ENCODE data around the gene SULT4A1. TPM values are rescaled to one million over a fixed set of nuclear protein-coding genes. Genes with fewer than 3 reads are reported as not detected.

The SULT4A1 gene
- total RNA-seq, 2 donors from 2014 or later = not detected

GRCh38 chr22:43851979-43852307, 10.4 kb downstream of the SULT4A1 start:
- Mint-ChIP-seq H3K27me3 (peaks cover 20 to 32% of the 10 kb centered on the region in 2 donors), H3K9me3 (peaks cover 3% of the 10 kb centered on the region), H3K4me1 (ENCODE audit: low read depth in 2 of 2) (peaks cover 0 to 5% of the 10 kb centered on the region in 2 donors), H3K27ac (no peak overlapping the region), H3K36me3 (peaks cover 4% of the 10 kb centered on the region), H3K4me3 (no peak overlapping the region)
- DNase-seq (ENCODE audit: low spot score) (no peak), ATAC-seq (no peak)

- Mint-ChIP-seq H3K4me3 (no peak overlapping the region), H3K27ac (no peak overlapping the region), H3K36me3 (no peaks in the 10 kb centered on the region), H3K27me3 (peaks cover 16 to 26% of the 10 kb centered on the region in 2 donors), H3K4me1 (ENCODE audit: low read depth in 2 of 2) (peaks cover 0 to 5% of the 10 kb centered on the region in 2 donors), H3K9me3 (no peaks in the 10 kb centered on the region)
- DNase-seq (ENCODE audit: low spot score) (no peak), ATAC-seq (no peak)
Observed at GRCh38 chr22:43851058-43851978, 11.0 kb downstream of the SULT4A1 start.

GRCh38 chr22:43850529-43850928, 11.8 kb downstream of the SULT4A1 start:
- DNase-seq (ENCODE audit: low spot score) (no peak), ATAC-seq (no peak)
- no peak overlapping the region for H3K27ac Mint-ChIP-seq
- no peak overlapping the region for H3K4me3 Mint-ChIP-seq
- H3K27me3 Mint-ChIP-seq = peaks cover 15 to 24% of the 10 kb centered on the region in 2 donors
- no peaks in the 10 kb centered on the region for H3K36me3 Mint-ChIP-seq
- no peaks in the 10 kb centered on the region for H3K9me3 Mint-ChIP-seq
- H3K4me1 Mint-ChIP-seq (ENCODE audit: low read depth in 2 of 2) = peaks cover 0 to 5% of the 10 kb centered on the region in 2 donors

GRCh38 chr22:43849731-43850130, 12.6 kb downstream of the SULT4A1 start:
- H3K27ac Mint-ChIP-seq = no peak overlapping the region
- H3K27me3 Mint-ChIP-seq = peaks cover 15 to 24% of the 10 kb centered on the region in 2 donors
- no peaks in the 10 kb centered on the region for H3K9me3 Mint-ChIP-seq
- DNase-seq (ENCODE audit: low spot score) (no peak), ATAC-seq (no peak)
- H3K4me1 Mint-ChIP-seq (ENCODE audit: low read depth in 2 of 2) = peaks cover 0 to 5% of the 10 kb centered on the region in 2 donors
- no peaks in the 10 kb centered on the region for H3K36me3 Mint-ChIP-seq
- no peak overlapping the region for H3K4me3 Mint-ChIP-seq

GRCh38 chr22:43848366-43849171, 13.7 kb downstream of the SULT4A1 start:
- H3K4me1 Mint-ChIP-seq (ENCODE audit: low read depth in 2 of 2) = peaks cover 0 to 5% of the 10 kb centered on the region in 2 donors
- H3K27me3 Mint-ChIP-seq = peaks cover 15 to 24% of the 10 kb centered on the region in 2 donors
- no peak overlapping the region for H3K4me3 Mint-ChIP-seq
- no peak for ATAC-seq
- no peak overlapping the region for H3K27ac Mint-ChIP-seq
- no peaks in the 10 kb centered on the region for H3K36me3 Mint-ChIP-seq
- H3K9me3 Mint-ChIP-seq = no peaks in the 10 kb centered on the region
- peak; percentile 35 for DNase-seq (ENCODE audit: low spot score)

GRCh38 chr22:43847376-43848289, 14.7 kb downstream of the SULT4A1 start:
- DNase-seq (ENCODE audit: low spot score) = peak; percentile 39
- H3K36me3 Mint-ChIP-seq = no peaks in the 10 kb centered on the region
- ATAC-seq = no peak
- peaks cover 12 to 17% of the 10 kb centered on the region in 2 donors for H3K27me3 Mint-ChIP-seq
- H3K4me1 Mint-ChIP-seq (ENCODE audit: low read depth in 2 of 2) = no peaks in the 10 kb centered on the region
- H3K9me3 Mint-ChIP-seq = no peaks in the 10 kb centered on the region
- no peak overlapping the region for H3K4me3 Mint-ChIP-seq
- H3K27ac Mint-ChIP-seq = no peak overlapping the region

- no peaks in the 10 kb centered on the region for H3K9me3 Mint-ChIP-seq
- H3K36me3 Mint-ChIP-seq = no peaks in the 10 kb centered on the region
- H3K4me3 Mint-ChIP-seq = no peak overlapping the region
- ATAC-seq (no peak), DNase-seq (ENCODE audit: low spot score) (peak; percentile 10)
- no peaks in the 10 kb centered on the region for H3K4me1 Mint-ChIP-seq (ENCODE audit: low read depth in 2 of 2)
- peaks cover 12 to 16% of the 10 kb centered on the region in 2 donors for H3K27me3 Mint-ChIP-seq
- H3K27ac Mint-ChIP-seq = no peak overlapping the region
Observed at GRCh38 chr22:43846966-43847365, 15.3 kb downstream of the SULT4A1 start.

GRCh38 chr22:43845981-43846380, 16.3 kb downstream of the SULT4A1 start:
- no peak for ATAC-seq
- H3K27me3 Mint-ChIP-seq = peaks cover 5 to 10% of the 10 kb centered on the region in 2 donors
- no peak overlapping the region for H3K27ac Mint-ChIP-seq
- H3K4me1 Mint-ChIP-seq (ENCODE audit: low read depth in 2 of 2) = no peaks in the 10 kb centered on the region
- no peaks in the 10 kb centered on the region for H3K36me3 Mint-ChIP-seq
- H3K9me3 Mint-ChIP-seq = no peaks in the 10 kb centered on the region
- DNase-seq (ENCODE audit: low spot score) = peak; percentile 29
- no peak overlapping the region for H3K4me3 Mint-ChIP-seq

GRCh38 chr22:43844560-43845545, 17.5 kb downstream of the SULT4A1 start:
- Mint-ChIP-seq H3K27ac (no peak overlapping the region), H3K4me1 (ENCODE audit: low read depth in 2 of 2) (no peaks in the 10 kb centered on the region), H3K4me3 (no peak overlapping the region), H3K36me3 (no peaks in the 10 kb centered on the region), H3K27me3 (no peaks in the 10 kb centered on the region), H3K9me3 (no peaks in the 10 kb centered on the region)
- ATAC-seq (no peak), DNase-seq (ENCODE audit: low spot score) (peak; percentile 62)

GRCh38 chr22:43843783-43844530, 18.4 kb downstream of the SULT4A1 start:
- ATAC-seq = no peak
- Mint-ChIP-seq H3K36me3 (no peaks in the 10 kb centered on the region), H3K27ac (no peak overlapping the region), H3K9me3 (no peaks in the 10 kb centered on the region), H3K4me1 (ENCODE audit: low read depth in 2 of 2) (no peaks in the 10 kb centered on the region), H3K27me3 (no peaks in the 10 kb centered on the region), H3K4me3 (no peak overlapping the region)
- DNase-seq (ENCODE audit: low spot score) = no peak

- no peaks in the 10 kb centered on the region for H3K9me3 Mint-ChIP-seq
Observed at GRCh38 chr22:43841742-43842141, 20.6 kb downstream of the SULT4A1 start.

GRCh38 chr22:43840851-43841250, 21.5 kb downstream of the SULT4A1 start:
- H3K36me3 Mint-ChIP-seq = no peaks in the 10 kb centered on the region
- no peaks in the 10 kb centered on the region for H3K27me3 Mint-ChIP-seq
- no peak overlapping the region for H3K27ac Mint-ChIP-seq
- ATAC-seq = no peak
- H3K4me1 Mint-ChIP-seq (ENCODE audit: low read depth in 2 of 2) = no peaks in the 10 kb centered on the region
- no peaks in the 10 kb centered on the region for H3K9me3 Mint-ChIP-seq
- DNase-seq (ENCODE audit: low spot score) = no peak
- no peak overlapping the region for H3K4me3 Mint-ChIP-seq

More at GRCh38 chr22:43841742-43842141, 20.6 kb downstream of the SULT4A1 start:
- Mint-ChIP-seq H3K27me3 (no peaks in the 10 kb centered on the region), H3K4me1 (ENCODE audit: low read depth in 2 of 2) (no peaks in the 10 kb centered on the region), H3K4me3 (no peak overlapping the region), H3K36me3 (no peaks in the 10 kb centered on the region), H3K27ac (no peak overlapping the region)
- ATAC-seq (no peak), DNase-seq (ENCODE audit: low spot score) (no peak)

Data from natural killer cell treated with Interleukin-12 subunit alpha and Interleukin-12 subunit beta and Interleukin-15 and Interleukin-18, amount 100 ng/mL, for 72 hours (primary cell).